Stimulated activated CD4-positive, alpha-beta T cell treated with anti-CD3 and anti-CD28 coated beads, Interleukin-12 subunit alpha, Interleukin-12 subunit beta, amount 100 ng/mL, for 48 hours (primary cell): ENCODE data around the gene PEG3.

ENCODE experiments used
- DNase-seq, 3 donors: peaks; one replicate each; pipeline ENCODE4 v3.0.0-alpha.2; 2020; ENCODE audit warnings: low read depth in 2 of 3, low spot score in 1 of 3

The PEG3 gene

DNA sequence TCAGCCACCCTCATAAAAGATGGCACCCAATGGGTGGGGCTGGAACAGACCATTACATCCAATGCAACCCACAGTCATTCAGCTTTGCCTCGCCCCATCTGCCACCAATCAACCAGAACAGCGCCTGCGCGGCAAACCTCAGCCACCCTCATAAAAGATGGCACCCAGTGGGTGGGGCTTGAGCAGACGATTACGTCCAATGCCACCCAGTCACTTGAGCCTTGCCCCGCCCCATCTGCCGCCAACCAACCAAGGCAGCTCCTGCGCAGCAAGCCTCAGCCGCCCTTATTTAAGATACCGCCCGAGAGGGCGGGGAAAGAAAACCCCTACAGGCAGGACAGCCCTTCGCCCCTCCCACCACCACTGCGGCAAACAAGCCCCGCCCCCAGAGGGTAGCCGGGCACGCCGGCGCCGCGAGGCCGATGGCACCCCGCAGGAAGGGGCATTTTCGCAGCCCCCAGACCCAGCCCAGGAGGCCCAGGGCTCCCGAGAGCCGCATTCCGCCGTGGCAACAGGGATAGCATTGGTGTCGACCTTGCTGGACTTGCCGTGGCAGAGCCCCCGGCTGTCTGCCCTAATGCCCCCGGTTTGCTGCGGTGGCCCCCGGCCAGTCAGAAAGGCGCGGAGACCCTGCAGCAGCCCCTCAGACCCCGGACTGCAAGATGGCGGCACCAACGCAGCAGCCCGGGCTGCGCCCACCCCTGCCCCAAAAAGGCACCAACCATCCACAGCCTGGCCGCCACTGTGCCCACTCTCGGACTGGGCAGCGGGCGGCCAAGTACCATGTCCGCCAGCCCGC lies 675 bp downstream of the PEG3 start:
- no peak for DNase-seq

DNA sequence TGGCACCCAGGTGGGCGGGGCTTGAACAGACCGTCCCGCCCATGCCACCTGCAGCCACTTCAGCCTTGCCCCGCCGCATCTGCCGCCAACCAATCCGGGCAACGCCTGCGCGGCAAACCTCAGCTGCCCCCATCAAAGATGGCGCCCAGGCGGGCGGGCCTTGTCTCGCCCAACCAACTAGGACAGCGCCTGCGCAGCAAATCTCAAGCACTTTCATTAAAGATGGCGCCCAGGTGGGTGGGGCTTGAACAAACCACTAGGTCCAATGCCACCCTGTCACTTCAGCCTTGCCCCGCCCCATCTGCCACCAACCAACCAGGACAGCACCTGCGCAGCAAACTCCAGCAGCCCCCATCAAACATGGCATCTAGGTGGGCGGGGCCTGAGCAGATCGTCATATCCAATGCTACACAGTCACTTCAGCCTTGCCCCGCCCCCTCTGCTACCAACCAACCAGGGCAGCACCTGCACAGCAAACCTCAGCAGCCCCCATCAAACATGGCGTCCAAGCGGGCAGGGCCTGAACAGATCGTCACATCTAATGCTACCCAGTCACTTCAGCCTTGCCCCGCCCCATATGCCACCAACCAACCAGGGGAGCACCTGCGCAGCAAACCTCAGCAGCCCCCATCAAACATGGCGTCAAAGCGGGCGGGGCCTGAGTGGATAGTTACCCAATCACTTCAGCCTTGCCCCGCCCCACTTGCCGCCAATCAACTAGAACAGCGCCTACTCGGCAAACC lies 1.4 kb downstream of the PEG3 start:
- no peak for DNase-seq

- DNase-seq = no peak
These were observed 2.3 kb downstream of the PEG3 start for GRCh38 chr19:56838024-56838908.

GRCh38 chr19:56837492-56838023 lies 3.0 kb downstream of the PEG3 start:
- DNase-seq = no peak

DNA sequence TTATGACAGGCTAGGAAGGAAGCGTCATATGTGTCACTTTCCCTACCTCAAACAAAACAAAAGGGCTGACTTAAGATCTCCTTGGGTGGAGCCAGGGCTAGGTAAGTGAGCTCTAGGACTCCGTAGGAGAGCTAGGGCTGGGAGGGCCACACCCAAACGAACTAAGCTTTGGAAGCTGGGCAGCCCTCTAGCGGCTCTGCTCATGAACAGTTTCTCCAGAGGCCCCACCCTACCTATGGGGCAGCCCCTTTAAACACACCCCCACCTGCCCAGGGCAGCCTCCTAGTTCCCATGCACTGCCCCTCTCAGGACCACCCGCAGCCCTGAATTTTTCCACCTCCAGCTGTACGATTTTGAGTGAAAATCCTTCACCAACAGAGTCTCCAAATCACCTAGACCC lies 3.5 kb downstream of the PEG3 start:
- DNase-seq = no peak

- DNase-seq = no peak
These were observed 4.5 kb downstream of the PEG3 start for GRCh38 chr19:56836059-56836458.

- DNase-seq = no peak
These were observed 5.1 kb downstream of the PEG3 start for GRCh38 chr19:56835401-56835800.

DNA sequence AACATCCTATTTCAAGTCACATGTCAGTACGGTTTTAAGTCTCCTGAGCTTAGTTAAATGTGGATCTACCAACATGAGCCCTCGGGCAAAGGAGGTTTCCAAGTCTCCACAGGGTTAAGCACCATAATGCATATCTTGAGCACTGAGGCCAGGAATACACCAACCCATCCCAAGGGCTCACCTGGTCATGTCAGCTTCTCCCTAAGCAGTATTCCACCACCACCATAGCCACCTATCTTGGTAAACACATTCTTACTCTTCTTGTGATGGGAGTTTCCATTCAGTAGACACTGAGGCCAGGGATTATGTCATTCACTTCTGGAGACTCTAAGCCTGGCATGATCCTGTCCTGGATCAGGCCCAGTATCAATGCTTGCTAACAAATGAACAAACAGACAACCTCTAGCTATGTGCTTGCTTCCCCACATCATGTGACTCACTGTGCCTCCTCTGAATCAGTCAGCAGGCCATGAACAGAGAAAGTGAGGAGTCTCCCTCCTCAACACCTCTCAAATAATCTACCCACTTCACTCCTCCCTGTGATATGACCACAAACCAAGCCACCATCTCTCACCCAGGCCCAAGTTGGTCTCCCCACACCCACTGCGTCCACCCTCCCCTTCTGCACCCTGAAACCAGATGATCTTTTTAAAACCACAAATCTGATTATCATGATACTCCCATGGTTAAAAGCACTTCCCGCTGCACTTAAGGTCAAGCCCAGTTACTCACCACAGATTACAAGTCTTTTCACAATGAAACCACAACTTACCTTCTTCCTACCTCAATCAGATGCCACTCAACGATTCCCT lies 5.8 kb downstream of the PEG3 start:
- DNase-seq = no peak

GRCh38 chr19:56832352-56832928 lies 8.1 kb downstream of the PEG3 start:
- no peak for DNase-seq

DNA sequence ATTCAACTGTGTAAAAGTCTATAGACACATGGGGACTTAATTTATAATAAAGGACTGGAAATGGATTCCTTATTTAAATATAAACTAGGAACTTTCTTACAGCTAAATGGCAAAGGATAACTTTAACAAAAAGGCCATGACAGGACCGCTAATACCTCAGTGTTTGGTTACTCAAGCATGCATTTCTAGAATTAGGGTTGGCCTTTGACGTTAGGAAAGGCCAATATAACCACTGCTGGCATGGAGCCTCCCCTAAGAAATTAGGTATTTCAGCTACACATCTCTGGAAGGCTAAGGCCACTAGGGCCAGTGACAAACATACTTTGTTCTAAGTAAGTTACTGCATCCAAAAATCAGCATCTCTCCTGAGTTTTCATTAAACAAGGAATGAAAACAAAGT lies 9.3 kb downstream of the PEG3 start:
- DNase-seq = no peak

- no peak for DNase-seq
These were observed 10.9 kb downstream of the PEG3 start for GRCh38 chr19:56829596-56829995.

- no peak for DNase-seq
These were observed 12.8 kb downstream of the PEG3 start for GRCh38 chr19:56827708-56828107.

DNA sequence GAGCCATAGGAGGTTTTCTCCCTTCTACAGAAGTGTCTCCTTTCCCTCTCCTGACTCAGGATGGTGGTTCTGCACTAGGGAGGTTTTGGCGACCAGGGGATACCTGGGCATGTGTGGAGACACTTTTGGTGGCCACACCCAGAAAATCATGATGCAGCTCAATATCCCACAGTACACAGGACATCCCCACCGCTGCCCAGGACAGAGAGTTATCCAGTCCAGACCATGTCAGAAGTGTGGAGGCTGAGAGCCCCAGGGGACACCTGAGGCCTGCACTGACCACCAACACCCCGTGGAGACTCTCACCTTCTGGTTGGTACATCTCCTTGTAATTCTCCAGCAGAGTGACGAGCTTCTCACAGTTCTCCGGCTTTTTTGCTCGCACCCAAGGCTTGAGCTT lies 16.6 kb downstream of the PEG3 start:
- no peak for DNase-seq

DNA sequence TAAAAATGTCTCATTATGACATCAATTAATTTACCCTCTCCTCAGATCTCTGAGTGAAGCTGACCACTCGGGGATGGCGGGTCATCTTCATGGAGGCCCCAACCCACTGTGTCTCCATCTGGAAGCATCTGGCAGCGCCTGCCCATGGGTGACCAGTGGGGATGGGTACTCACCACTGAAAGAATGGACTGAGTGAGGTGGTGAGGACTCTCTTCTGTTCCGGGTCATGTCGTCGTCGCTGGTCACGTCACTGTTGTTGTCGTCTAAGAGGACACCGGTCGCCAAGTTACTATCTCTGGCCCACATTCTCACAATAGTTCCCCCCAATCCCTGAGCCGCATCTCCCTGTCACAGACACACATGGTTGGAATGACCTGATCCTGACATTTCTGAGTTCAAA lies 17.1 kb downstream of the PEG3 start:
- no peak for DNase-seq

DNA sequence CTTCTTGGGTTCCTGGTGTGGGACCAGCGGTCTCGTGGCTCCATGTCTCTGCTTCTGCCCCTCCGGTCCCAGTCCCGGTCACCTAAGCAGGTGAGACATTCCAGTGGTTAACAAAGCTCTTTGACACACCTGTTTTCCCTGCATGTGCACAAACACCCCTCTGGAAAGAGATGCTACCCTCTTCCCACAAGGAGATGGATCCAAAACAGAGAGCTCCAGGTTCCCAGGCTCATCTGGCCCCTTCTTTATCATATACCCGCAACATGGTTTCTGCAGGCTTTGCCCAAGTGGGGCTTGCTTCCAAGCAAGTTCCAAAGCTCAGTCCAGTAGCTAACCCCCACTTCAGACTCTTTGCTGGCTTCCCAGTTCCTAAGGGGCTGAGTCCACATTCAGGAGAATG lies 17.8 kb downstream of the PEG3 start:
- no peak for DNase-seq

GRCh38 chr19:56821675-56822074 lies 18.9 kb downstream of the PEG3 start:
- DNase-seq = no peak

GRCh38 chr19:56821209-56821608 lies 19.3 kb downstream of the PEG3 start:
- DNase-seq = no peak

DNA sequence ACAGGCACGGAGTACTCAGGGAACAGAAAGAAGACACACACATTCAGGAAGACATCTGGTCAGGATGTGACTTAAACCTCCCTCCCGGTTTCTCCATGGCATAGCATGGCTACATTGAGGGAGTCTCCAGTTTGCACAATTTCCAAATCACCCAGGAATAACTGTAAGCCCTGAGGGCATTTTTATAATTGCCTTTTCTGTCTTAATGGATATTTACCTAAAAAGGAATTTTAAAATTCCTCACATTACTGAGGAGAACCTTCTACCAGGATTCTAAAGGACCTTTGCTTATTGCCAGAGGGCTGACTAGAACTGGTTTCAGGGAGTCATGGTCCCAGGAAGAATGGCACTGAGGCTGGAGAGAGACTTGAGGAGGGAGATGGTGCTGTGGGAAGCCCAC lies 21.4 kb downstream of the PEG3 start:
- no peak for DNase-seq

GRCh38 chr19:56814656-56815055 lies 25.9 kb downstream of the PEG3 start:
- DNase-seq = no peak

GRCh38 chr19:56813531-56813930 lies 27.0 kb downstream of the PEG3 start:
- DNase-seq = no peak
